ENCODE data around the gene CCN2. TPM values are rescaled to one million over a fixed set of nuclear protein-coding genes. Genes with fewer than 3 reads are reported as not detected.

Gene CCN2
- total RNA-seq, 2 donors from 2014 or later = not detected

DNA sequence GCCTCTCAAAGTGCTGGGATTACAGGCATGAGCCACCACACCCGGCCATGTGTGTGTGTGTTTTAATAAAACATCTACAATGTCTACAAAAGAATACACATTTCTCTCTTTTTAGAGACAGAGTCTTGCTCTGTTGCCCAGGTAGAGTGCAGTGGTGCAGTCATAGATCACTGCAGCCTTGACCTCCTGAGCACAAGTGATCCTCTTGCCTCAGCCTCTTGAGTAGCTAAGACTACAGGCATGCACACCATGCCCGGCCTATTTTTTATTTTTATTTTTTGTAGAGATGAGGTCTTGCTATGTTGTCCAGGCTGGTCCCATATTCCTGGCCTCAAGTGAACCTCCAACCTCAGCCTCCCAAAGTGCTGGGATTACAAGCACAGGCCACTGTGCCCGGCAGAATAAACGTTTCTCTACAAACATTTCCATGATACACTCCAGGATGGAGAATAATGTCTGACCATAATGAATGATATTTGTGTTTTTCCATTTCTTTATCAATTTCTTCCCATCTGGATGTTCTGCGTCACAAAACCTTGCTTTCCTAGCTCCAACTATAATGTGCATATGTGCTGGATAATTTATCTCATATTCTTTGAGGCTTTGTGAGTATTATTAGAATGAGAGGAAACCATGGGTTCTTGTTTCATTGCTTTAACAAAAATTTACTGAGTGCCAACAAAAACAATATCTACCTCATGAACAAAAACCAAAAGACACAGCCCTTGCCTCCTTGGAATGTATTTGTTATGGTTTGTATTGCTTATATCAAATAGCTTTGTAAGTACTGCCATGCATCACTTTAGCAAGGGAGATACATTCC lies 28.6 kb upstream of the CCN2 start:
- no peaks in the 10 kb centered on the region for H3K36me3 Mint-ChIP-seq (ENCODE audit: low read depth)

DNA sequence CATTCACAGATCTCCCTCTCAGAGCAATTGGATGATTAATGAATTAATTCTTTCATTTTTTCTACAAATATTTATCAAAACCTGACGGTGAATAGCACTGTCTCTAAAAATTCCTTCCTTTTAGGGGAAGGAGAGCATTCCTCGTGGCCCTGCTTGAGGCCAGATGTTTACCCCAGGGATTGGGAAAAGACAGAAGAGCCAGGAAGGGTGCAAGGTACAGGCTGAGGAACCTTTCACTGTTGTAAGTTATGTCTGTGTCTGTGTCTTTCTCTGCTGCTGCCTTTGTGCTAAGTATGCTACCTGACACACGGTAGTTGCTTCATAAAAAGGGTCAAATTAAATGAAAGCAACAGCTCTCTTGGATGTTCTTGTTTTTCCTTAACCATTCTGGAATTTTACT lies 27.4 kb upstream of the CCN2 start:
- H3K4me3 Mint-ChIP-seq = no peak overlapping the region
- ATAC-seq (replicated peaks) = no peak
- H3K36me3 Mint-ChIP-seq (ENCODE audit: low read depth) = no peaks in the 10 kb centered on the region
- H3K27me3 Mint-ChIP-seq = peaks cover 8% of the 10 kb centered on the region
- H3K27ac Mint-ChIP-seq = no peak overlapping the region
- no peaks in the 10 kb centered on the region for H3K9me3 Mint-ChIP-seq
- H3K4me1 Mint-ChIP-seq = no peaks in the 10 kb centered on the region

More for the DNA sequence above, 28.6 kb upstream of the CCN2 start:
- H3K27ac Mint-ChIP-seq = no peak overlapping the region
- no peak for ATAC-seq (replicated peaks)
- H3K4me1 Mint-ChIP-seq = no peaks in the 10 kb centered on the region
- no peak overlapping the region for H3K4me3 Mint-ChIP-seq
- no peaks in the 10 kb centered on the region for H3K9me3 Mint-ChIP-seq
- peaks cover 6% of the 10 kb centered on the region for H3K27me3 Mint-ChIP-seq

- Mint-ChIP-seq H3K4me1 (no peaks in the 10 kb centered on the region), H3K27me3 (peaks cover 13% of the 10 kb centered on the region), H3K27ac (no peak overlapping the region), H3K4me3 (no peak overlapping the region), H3K36me3 (ENCODE audit: low read depth) (no peaks in the 10 kb centered on the region), H3K9me3 (no peaks in the 10 kb centered on the region)
- no peak for ATAC-seq (replicated peaks)
Measured at GRCh38 chr6:131976545-131977061, 25.4 kb upstream of the CCN2 start.

DNA sequence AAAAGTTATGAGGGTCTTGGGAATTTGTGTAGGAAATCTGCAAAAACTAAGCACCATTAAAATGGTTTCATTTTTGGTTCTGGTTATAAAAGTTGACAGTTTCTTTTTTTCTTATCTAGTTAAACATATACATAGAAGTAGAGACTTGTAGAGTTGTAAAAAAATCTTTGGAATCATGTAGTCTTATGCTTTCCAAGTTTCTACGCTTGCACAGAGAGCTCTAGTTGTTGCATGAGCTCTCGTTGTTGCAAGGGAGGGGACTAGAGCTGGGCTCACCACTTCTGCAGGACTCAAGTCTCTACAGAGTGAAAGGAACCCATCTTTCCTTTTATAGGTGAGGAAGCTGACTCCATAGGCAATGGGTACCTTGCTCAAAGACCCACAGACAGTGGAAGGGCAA lies 21.6 kb upstream of the CCN2 start:
- ATAC-seq (replicated peaks) = no peak
- Mint-ChIP-seq H3K27me3 (peaks cover 11% of the 10 kb centered on the region), H3K9me3 (no peaks in the 10 kb centered on the region), H3K27ac (no peak overlapping the region), H3K4me1 (no peaks in the 10 kb centered on the region), H3K4me3 (no peak overlapping the region), H3K36me3 (ENCODE audit: low read depth) (no peaks in the 10 kb centered on the region)

- no peaks in the 10 kb centered on the region for H3K9me3 Mint-ChIP-seq
- H3K4me3 Mint-ChIP-seq = no peak overlapping the region
- ATAC-seq (replicated peaks) = no peak
- peaks cover 16% of the 10 kb centered on the region for H3K27me3 Mint-ChIP-seq
- H3K27ac Mint-ChIP-seq = no peak overlapping the region
- no peaks in the 10 kb centered on the region for H3K36me3 Mint-ChIP-seq (ENCODE audit: low read depth)
- H3K4me1 Mint-ChIP-seq = no peaks in the 10 kb centered on the region
Measured at GRCh38 chr6:131970076-131970859, 19.1 kb upstream of the CCN2 start.

GRCh38 chr6:131968656-131969055 lies 17.5 kb upstream of the CCN2 start:
- no peak for ATAC-seq (replicated peaks)
- Mint-ChIP-seq H3K4me3 (no peak overlapping the region), H3K9me3 (no peaks in the 10 kb centered on the region), H3K4me1 (no peaks in the 10 kb centered on the region), H3K27ac (no peak overlapping the region), H3K36me3 (ENCODE audit: low read depth) (no peaks in the 10 kb centered on the region), H3K27me3 (peaks cover 13% of the 10 kb centered on the region)

DNA sequence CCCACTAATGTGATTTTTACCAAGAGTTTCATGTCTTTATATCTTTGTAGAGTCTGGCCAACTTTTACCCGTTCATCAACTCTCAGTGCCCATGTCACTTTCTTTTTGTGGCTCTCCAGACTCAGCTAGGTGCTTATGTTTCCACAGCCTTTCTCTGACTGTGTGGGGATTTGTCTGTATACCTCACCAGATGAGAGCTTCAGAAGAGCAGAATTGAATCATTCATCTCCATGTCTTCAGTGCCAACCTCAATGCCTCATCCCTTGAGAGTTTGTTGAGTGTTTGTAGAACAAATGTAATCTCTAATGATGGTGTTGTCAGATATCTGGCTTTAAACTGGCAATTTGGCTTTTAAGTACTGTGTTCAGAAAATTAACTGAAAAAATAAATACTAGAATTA lies 16.8 kb upstream of the CCN2 start:
- H3K27me3 Mint-ChIP-seq = peaks cover 7% of the 10 kb centered on the region
- H3K4me3 Mint-ChIP-seq = no peak overlapping the region
- no peak for ATAC-seq (replicated peaks)
- H3K36me3 Mint-ChIP-seq (ENCODE audit: low read depth) = no peaks in the 10 kb centered on the region
- H3K9me3 Mint-ChIP-seq = no peaks in the 10 kb centered on the region
- no peaks in the 10 kb centered on the region for H3K4me1 Mint-ChIP-seq
- H3K27ac Mint-ChIP-seq = no peak overlapping the region

DNA sequence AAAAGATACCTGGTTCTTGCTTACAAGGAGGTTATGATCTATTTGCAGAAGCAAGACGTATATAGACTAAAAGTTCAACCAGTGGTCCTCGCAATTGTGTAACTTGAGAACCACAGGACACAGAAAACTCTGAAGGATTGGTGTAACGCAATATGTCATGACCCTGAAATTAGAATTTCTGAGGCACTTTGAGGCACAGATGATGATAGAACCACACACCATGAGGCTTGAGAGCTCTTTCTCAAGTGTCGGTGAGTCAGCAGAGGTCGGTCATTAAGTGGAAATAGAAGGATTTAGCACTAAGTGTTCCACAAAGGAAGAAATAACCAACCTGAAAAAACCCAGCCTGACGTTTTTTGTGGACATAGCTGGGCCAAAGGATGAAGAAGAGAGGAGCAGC lies 15.3 kb upstream of the CCN2 start:
- Mint-ChIP-seq H3K9me3 (no peaks in the 10 kb centered on the region), H3K36me3 (ENCODE audit: low read depth) (no peaks in the 10 kb centered on the region), H3K27me3 (peaks cover 7% of the 10 kb centered on the region), H3K27ac (no peak overlapping the region), H3K4me1 (no peaks in the 10 kb centered on the region), H3K4me3 (no peak overlapping the region)
- no peak for ATAC-seq (replicated peaks)

DNA sequence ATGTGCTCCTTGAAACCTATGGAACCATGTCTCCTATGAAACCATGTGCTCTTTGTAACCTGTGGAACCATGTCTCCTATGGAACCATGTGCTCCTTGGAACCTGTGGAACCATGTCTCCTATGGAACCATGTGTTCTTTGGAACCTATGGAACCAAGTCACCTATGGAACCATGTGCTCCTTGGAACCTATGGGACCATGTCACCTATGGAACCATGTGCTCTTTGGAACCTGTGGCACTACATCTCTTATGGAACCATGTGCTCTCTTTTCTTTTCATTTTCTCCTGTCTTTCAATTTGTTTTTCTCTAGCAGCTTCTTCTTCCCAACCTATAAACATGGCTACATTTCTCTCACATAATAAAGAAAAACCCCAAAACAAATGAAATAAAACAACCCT lies 11.9 kb upstream of the CCN2 start:
- Mint-ChIP-seq H3K36me3 (ENCODE audit: low read depth) (no peaks in the 10 kb centered on the region), H3K4me1 (no peaks in the 10 kb centered on the region), H3K4me3 (no peak overlapping the region), H3K27me3 (peaks cover 16% of the 10 kb centered on the region), H3K9me3 (no peaks in the 10 kb centered on the region), H3K27ac (no peak overlapping the region)
- no peak for ATAC-seq (replicated peaks)

GRCh38 chr6:131960371-131961133 lies 9.4 kb upstream of the CCN2 start:
- H3K4me1 Mint-ChIP-seq = no peaks in the 10 kb centered on the region
- no peak for ATAC-seq (replicated peaks)
- no peaks in the 10 kb centered on the region for H3K9me3 Mint-ChIP-seq
- H3K4me3 Mint-ChIP-seq = no peak overlapping the region
- peaks cover 11% of the 10 kb centered on the region for H3K27me3 Mint-ChIP-seq
- no peak overlapping the region for H3K27ac Mint-ChIP-seq
- H3K36me3 Mint-ChIP-seq (ENCODE audit: low read depth) = no peaks in the 10 kb centered on the region

- Mint-ChIP-seq H3K27ac (no peak overlapping the region), H3K9me3 (no peaks in the 10 kb centered on the region), H3K27me3 (peaks cover 24% of the 10 kb centered on the region), H3K36me3 (ENCODE audit: low read depth) (no peaks in the 10 kb centered on the region), H3K4me3 (no peak overlapping the region), H3K4me1 (no peaks in the 10 kb centered on the region)
- ATAC-seq (replicated peaks) = no peak
Measured at GRCh38 chr6:131958542-131959470, 7.6 kb upstream of the CCN2 start.

- no peak for ATAC-seq (replicated peaks)
- Mint-ChIP-seq H3K27ac (no peak overlapping the region), H3K36me3 (ENCODE audit: low read depth) (no peaks in the 10 kb centered on the region), H3K4me1 (no peaks in the 10 kb centered on the region), H3K9me3 (no peaks in the 10 kb centered on the region), H3K4me3 (no peak overlapping the region), H3K27me3 (peaks cover 26% of the 10 kb centered on the region)
Measured at GRCh38 chr6:131958095-131958494, 6.9 kb upstream of the CCN2 start.

- Mint-ChIP-seq H3K27me3 (peaks cover 42% of the 10 kb centered on the region), H3K27ac (no peak overlapping the region), H3K4me3 (no peak overlapping the region), H3K4me1 (no peaks in the 10 kb centered on the region), H3K9me3 (no peaks in the 10 kb centered on the region), H3K36me3 (ENCODE audit: low read depth) (no peaks in the 10 kb centered on the region)
- no peak for ATAC-seq (replicated peaks)
Measured at GRCh38 chr6:131955876-131956275, 4.7 kb upstream of the CCN2 start.

- Mint-ChIP-seq H3K27me3 (peaks cover 46% of the 10 kb centered on the region), H3K9me3 (no peaks in the 10 kb centered on the region), H3K27ac (no peak overlapping the region), H3K4me3 (no peak overlapping the region), H3K4me1 (peaks cover 2% of the 10 kb centered on the region), H3K36me3 (ENCODE audit: low read depth) (no peaks in the 10 kb centered on the region)
- ATAC-seq (replicated peaks) = no peak
Measured at GRCh38 chr6:131955192-131955591, 4.0 kb upstream of the CCN2 start.

Data from activated T-helper 17 cell treated with anti-CD3 and anti-CD28 coated beads, Interleukin-2, amount 50 U/mL, for 72 hours (primary cell).